ENCODE measurements around the gene SLC37A2. TPM values are rescaled to one million over a fixed set of nuclear protein-coding genes. Genes with fewer than 3 reads are reported as not detected.
A peak's percentile ranks its signal among the peaks of the same experiment; 100 is the strongest.

SLC37A2 gene
- total RNA-seq, 1 donor: 1.7 TPM

DNA sequence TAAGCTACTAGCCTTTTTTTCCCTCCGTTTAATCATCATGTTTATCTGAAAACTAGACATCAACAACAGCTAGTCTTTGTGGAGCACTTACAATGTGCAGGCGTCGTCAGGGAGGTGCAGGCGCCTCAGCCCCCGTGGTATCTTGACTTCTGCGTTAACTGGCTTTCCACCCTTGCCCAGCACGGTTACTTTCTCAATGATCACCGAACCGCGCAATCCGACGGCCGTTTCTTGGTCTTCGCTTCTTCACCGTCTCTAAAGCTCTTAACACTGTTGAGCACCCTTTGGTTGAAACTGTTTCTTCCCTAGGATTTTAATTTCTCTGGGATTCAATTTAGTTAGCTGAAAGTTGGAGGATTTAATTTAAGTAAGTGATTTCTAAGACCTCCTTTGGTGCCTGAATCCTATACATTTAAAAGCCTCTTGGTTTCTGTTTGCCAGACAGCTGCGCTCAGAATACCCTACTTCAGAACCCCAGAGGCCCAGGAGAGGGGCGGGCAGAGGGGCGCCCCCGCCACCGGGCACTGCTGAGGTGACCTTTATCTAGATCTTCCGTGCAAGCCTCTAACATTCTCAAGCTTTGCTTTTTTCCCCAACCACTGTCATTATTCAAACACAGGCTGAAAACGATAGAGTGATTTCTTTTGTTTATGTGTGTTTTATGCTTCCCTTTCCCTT lies 66.3 kb downstream of the SLC37A2 start:
- no peak for DNase-seq (ENCODE audit: low read depth)
- TF ChIP-seq, protein P1, sequence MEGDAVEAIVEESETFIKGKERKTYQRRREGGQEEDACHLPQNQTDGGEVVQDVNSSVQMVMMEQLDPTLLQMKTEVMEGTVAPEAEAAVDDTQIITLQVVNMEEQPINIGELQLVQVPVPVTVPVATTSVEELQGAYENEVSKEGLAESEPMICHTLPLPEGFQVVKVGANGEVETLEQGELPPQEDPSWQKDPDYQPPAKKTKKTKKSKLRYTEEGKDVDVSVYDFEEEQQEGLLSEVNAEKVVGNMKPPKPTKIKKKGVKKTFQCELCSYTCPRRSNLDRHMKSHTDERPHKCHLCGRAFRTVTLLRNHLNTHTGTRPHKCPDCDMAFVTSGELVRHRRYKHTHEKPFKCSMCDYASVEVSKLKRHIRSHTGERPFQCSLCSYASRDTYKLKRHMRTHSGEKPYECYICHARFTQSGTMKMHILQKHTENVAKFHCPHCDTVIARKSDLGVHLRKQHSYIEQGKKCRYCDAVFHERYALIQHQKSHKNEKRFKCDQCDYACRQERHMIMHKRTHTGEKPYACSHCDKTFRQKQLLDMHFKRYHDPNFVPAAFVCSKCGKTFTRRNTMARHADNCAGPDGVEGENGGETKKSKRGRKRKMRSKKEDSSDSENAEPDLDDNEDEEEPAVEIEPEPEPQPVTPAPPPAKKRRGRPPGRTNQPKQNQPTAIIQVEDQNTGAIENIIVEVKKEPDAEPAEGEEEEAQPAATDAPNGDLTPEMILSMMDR (IDR thresholded peaks at IDR 0.05; ENCODE audit: insufficient read depth, low read depth, low read length): no peak

GRCh38 chr11:125132071-125132470 lies 69.0 kb downstream of the SLC37A2 start:
- TF ChIP-seq, protein P1 (IDR thresholded peaks at IDR 0.05; ENCODE audit: insufficient read depth, low read depth, low read length): no peak
- no peak for DNase-seq (ENCODE audit: low read depth)
- H3K4me3 ChIP-seq (ENCODE audit: low read depth, low read length): no peak overlapping the region

More for the DNA sequence above, 66.3 kb downstream of the SLC37A2 start:
- peak overlapping the region; percentile 34 for H3K4me3 ChIP-seq (ENCODE audit: low read depth, low read length)

GRCh38 chr11:125132596-125132995 lies 69.5 kb downstream of the SLC37A2 start:
- no peak for DNase-seq (ENCODE audit: low read depth)
- TF ChIP-seq, protein P1 (IDR thresholded peaks at IDR 0.05; ENCODE audit: insufficient read depth, low read depth, low read length): no peak

GRCh38 chr11:125136001-125136400 lies 72.9 kb downstream of the SLC37A2 start:
- DNase-seq (ENCODE audit: low read depth): no peak
- H3K4me3 ChIP-seq (ENCODE audit: low read depth, low read length): no peak overlapping the region
- TF ChIP-seq, protein P1 (IDR thresholded peaks at IDR 0.05; ENCODE audit: insufficient read depth, low read depth, low read length): no peak

More at GRCh38 chr11:125132596-125132995, 69.5 kb downstream of the SLC37A2 start:
- no peak overlapping the region for H3K4me3 ChIP-seq (ENCODE audit: low read depth, low read length)

DNA sequence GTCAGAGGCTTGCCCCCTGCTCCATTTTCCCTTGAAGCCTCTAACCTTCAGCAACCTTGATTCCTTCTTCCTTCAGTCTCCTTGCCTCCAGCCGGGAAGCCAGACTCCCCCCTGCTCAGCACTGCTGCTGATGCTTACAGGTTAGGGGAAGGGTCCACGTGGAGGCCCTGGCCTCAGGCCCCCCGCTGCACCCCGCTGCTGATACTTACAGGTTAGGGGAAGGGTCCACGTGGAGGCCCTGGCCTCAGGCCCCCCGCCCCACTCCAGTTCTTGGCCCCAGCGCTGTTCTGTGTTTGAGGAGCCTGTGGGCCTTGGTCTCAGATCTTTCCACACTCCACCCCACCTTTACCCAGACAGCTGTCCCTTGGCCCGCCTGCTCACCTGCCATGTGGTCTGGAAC lies 75.9 kb downstream of the SLC37A2 start:
- H3K4me3 ChIP-seq (ENCODE audit: low read depth, low read length): no peak overlapping the region
- DNase-seq (ENCODE audit: low read depth): no peak
- TF ChIP-seq, protein P1 (IDR thresholded peaks at IDR 0.05; ENCODE audit: insufficient read depth, low read depth, low read length): no peak

DNA sequence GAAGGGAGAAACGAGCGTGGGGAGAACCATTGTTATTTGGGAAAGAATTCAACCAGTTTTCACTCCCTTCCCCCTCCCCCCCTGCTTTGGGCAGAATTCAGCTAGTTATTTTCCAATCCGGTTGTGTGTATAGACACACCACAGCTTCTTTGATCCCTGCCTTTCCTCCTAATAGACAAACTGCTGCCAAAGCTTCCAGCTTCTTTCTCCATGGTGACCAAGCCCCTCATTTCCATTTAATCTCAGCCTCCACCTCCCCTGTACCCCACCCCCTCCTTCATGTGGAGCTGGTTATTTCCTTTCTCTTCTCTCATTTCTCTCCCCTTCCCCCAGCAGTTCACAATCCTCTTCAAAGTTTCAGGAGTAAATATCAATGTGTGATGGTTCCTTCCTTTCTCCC lies 76.7 kb downstream of the SLC37A2 start:
- TF ChIP-seq, protein P1 (IDR thresholded peaks at IDR 0.05; ENCODE audit: insufficient read depth, low read depth, low read length): no peak
- H3K4me3 ChIP-seq (ENCODE audit: low read depth, low read length): no peak overlapping the region
- no peak for DNase-seq (ENCODE audit: low read depth)

Other genes with a start within 250 kb of the SLC37A2 start
- 6.5 and 18.7 TPM in 2 replicates for gene ROBO3, start 197.9 kb upstream of the SLC37A2 start, total RNA-seq
- under 0.01 and 0.86 TPM in 2 replicates for gene ROBO4, start 165.4 kb upstream of the SLC37A2 start, total RNA-seq
- gene HEPN1, start 144.1 kb upstream of the SLC37A2 start, total RNA-seq: not detected in 2 replicates
- under 0.01 and 0.86 TPM in 2 replicates for gene HEPACAM, start 127.3 kb upstream of the SLC37A2 start, total RNA-seq
- 2.6 and 3.5 TPM in 2 replicates for gene CCDC15, start 109.1 kb upstream of the SLC37A2 start, total RNA-seq
- 18.0 and 27.2 TPM in 2 replicates for gene TMEM218, start 48.3 kb downstream of the SLC37A2 start, total RNA-seq
- gene PKNOX2, start 101.4 kb downstream of the SLC37A2 start, total RNA-seq: 0.86 and 2.9 TPM in 2 replicates

All from fibroblast of villous mesenchyme (primary cell).